Omental fat pad (tissue), 4 donors: Measurements from ENCODE around the gene NTM. TPM values are rescaled to one million over a fixed set of nuclear protein-coding genes. Genes with fewer than 3 reads are reported as not detected.

Experiments used
- ATAC-seq: fragments of 150-250 bp; one replicate; pipeline ENCODE4 v1.9.1; 2016; ENCODE audit warnings: mild to moderate bottlenecking, moderate library complexity; ENCODE audit not compliant: low FRiP score
- DNase-seq: peaks from one replicate; pipeline ENCODE4 v3.0.0-alpha.2; 2019; ENCODE audit warnings: low spot score
- CTCF ChIP-seq, 3 donors: fragments of 450-650 bp; IDR thresholded peaks; one replicate each; pipeline ENCODE4 v1.5.1; 2016 to 2017; ENCODE audit warnings: antibody characterized with exemption in 3 of 3, mild to moderate bottlenecking in 3 of 3, moderate library complexity in 2 of 3
- total RNA-seq, 4 donors: library from RNA; depleted of rRNA; stranded (reverse); fragments of >200 nt; gene quantifications; one replicate each; pipeline ENCODE4 v1.1.0, GENCODE V29; 2016

The NTM gene
- total RNA-seq, 4 donors from 2014 or later: 0.56 to 5.5 (median 2.4) TPM

- no peak for TF ChIP-seq CTCF (IDR thresholded peaks at IDR 0.05)
- DNase-seq: no peak
- ATAC-seq: no peak
Observed at GRCh38 chr11:131839326-131839725, 468.9 kb downstream of the NTM start.

GRCh38 chr11:131840545-131840944, 470.1 kb downstream of the NTM start:
- no peak for TF ChIP-seq CTCF (IDR thresholded peaks at IDR 0.05)
- no peak for DNase-seq
- ATAC-seq: no peak

- DNase-seq (no peak), ATAC-seq (no peak)
Observed at GRCh38 chr11:131841028-131841427, 470.6 kb downstream of the NTM start.

GRCh38 chr11:131841925-131842635, 471.7 kb downstream of the NTM start:
- no peak for TF ChIP-seq CTCF (IDR thresholded peaks at IDR 0.05)
- ATAC-seq: no peak
- no peak for DNase-seq

More at GRCh38 chr11:131841028-131841427, 470.6 kb downstream of the NTM start:
- TF ChIP-seq CTCF (IDR thresholded peaks at IDR 0.05): no peak

GRCh38 chr11:131845255-131845654, 474.8 kb downstream of the NTM start:
- ATAC-seq (no peak), DNase-seq (no peak)
- TF ChIP-seq CTCF (IDR thresholded peaks at IDR 0.05): no peak

GRCh38 chr11:131849485-131849884, 479.1 kb downstream of the NTM start:
- ATAC-seq (no peak), DNase-seq (no peak)
- TF ChIP-seq CTCF (IDR thresholded peaks at IDR 0.05): no peak

- TF ChIP-seq CTCF (IDR thresholded peaks at IDR 0.05): no peak
- no peak for DNase-seq
- ATAC-seq: no peak
Observed at GRCh38 chr11:131850507-131850906, 480.1 kb downstream of the NTM start.
